Gastroesophageal sphincter (tissue), 3 donors: ENCODE results near the gene ERH.

ENCODE experiments used
- CTCF ChIP-seq, 4 experiments: fragments of 200-600 bp in 2 of 4; fragments of 450-650 bp in 2 of 4; sonication (generic) in 1 of 4; IDR thresholded peaks; one replicate each; pipeline ENCODE4 v1.5.1; 2017 to 2019; ENCODE audit warnings: antibody characterized with exemption in 4 of 4, mild to moderate bottlenecking in 2 of 4, moderate library complexity in 2 of 4
- POLR2A ChIP-seq, 2 donors: fragments of 450-650 bp; IDR thresholded peaks; one replicate each; pipeline ENCODE4 v1.6.1; 2017; ENCODE audit warnings: antibody characterized with exemption in 2 of 2, mild to moderate bottlenecking in 2 of 2, moderate library complexity in 1 of 2
- POLR2AphosphoS5 ChIP-seq: sonication (generic); formaldehyde crosslinking; IDR thresholded peaks from one replicate; pipeline ENCODE4 v1.6.1; 2017; ENCODE audit warnings: antibody characterized with exemption

DNA sequence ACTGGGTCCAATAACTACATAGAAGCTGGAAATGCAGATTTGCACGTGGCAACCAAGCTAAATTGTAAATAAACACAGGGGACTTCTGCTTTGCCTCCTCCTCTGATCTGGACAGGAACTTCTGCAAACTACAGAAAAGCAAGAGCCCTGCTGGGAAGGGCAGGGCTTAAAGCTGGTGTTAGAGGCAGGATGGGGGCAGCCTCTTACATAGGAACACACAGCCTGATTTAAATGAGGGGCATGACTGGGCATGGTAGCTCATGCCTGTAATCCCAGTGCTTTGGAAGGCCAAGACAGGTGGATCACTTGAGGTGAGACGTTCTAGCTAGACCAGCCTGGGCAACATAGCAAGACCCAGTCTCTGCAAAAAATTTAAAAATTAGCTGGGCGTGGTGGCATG, 46.7 kb downstream of the ERH start:
- TF ChIP-seq POLR2AphosphoS5 (no peak), CTCF (IDR thresholded peaks at IDR 0.05) (no peak), POLR2A (IDR thresholded peaks at IDR 0.05) (no peak)
